Gastrocnemius medialis (tissue), 4 donors: ENCODE results near the gene COL28A1.

Experiments used
- CTCF ChIP-seq, 5 experiments: fragments of 450-650 bp in 3 of 5; fragments of 200-600 bp in 2 of 5; sonication (generic) in 2 of 5; IDR thresholded peaks in 4 of 5; conservative IDR thresholded peaks in 1 of 5; 1 replicate in 4 of 5; 2 replicates in 1 of 5; pipeline ENCODE4 v1.5.1; 2016 to 2019; ENCODE audit warnings: antibody characterized with exemption in 5 of 5, mild to moderate bottlenecking in 3 of 5, moderate library complexity in 3 of 5
- POLR2A ChIP-seq, 2 donors: fragments of 450-650 bp; IDR thresholded peaks; one replicate each; pipeline ENCODE4 v1.6.1; 2017; ENCODE audit warnings: antibody characterized with exemption in 2 of 2, mild to moderate bottlenecking in 2 of 2, moderate library complexity in 2 of 2

DNA sequence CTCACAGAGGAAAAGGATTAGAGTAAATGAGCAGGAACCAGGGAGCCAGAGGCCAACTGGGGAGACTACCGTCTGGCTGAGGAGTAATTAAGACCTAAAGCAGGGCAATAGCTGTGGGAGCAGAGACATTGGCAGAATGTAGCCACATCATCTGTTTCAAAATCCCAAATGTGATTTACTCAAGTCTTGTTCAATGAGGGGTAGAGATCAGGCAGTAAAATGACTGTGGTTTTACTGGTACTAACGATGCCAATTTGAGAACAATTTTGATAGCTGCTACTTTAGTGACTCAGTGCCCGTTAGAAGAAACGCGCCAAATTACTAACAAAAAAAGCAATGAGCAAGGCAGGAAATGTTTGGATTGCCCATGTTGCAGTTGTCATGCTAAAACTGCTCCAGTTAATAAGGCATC is 18.4 kb upstream of the COL28A1 start:
- no peak for TF ChIP-seq POLR2A (IDR thresholded peaks at IDR 0.05)
- TF ChIP-seq CTCF (IDR thresholded peaks at IDR 0.05 in 4 of 5, conservative IDR thresholded peaks at IDR 0.05 in 1 of 5), result no peak
